ENCODE results near the gene EML2. TPM values are rescaled to one million over a fixed set of nuclear protein-coding genes. Genes with fewer than 3 reads are reported as not detected.

Gene EML2
- total and polyA plus RNA-seq, 10 of the 15 experiments (the other 5 are each of a cell fraction or from before 2014, with no cell fraction given), result 1.6 to 64.0 (median 27.5) TPM

GRCh38 chr19:45638930-45639729 is at the start of gene EML2 (continued):
- TF ChIP-seq ZNF687 (IDR thresholded peaks at IDR 0.05) (no peak), CTCF (IDR thresholded peaks at IDR 0.05 in 2 of 3, conservative IDR thresholded peaks at IDR 0.05 in 1 of 3; ENCODE audit: control insufficient read depth in 2 of 3, extremely low read depth in 1 of 3, insufficient read depth in 1 of 3, low read depth in 3 of 3, low read length in 3 of 3) (peak; percentile 34 to 65 (median 46); a peak in 5 of 6 replicates), RB1 (IDR thresholded peaks at IDR 0.05; ENCODE audit: borderline replicate concordance) (0 out of 2 replicates have a peak, but pooled peaks have one; percentile 33), MEF2B (IDR thresholded peaks at IDR 0.05; ENCODE audit: partially characterized antibody, poor library complexity, severe bottlenecking) (peak; percentile 66), GATAD2B (conservative IDR thresholded peaks at IDR 0.05; ENCODE audit: low read depth) (peak; percentile 79), JUND (IDR thresholded peaks at IDR 0.05; ENCODE audit: low read depth, low read length) (no peak), FOXK2 (IDR thresholded peaks at IDR 0.05) (no peak), JUNB (IDR thresholded peaks at IDR 0.05) (no peak), MYB (IDR thresholded peaks at IDR 0.05; ENCODE audit: borderline replicate concordance, low read depth, low read length) (0 out of 2 replicates have a peak, but pooled peaks have one; percentile 16), NFXL1 (IDR thresholded peaks at IDR 0.05; ENCODE audit: borderline replicate concordance) (no peak), IKZF1 (conservative IDR thresholded peaks at IDR 0.05) (peak; percentile 41; the same call in 1 of the 2 replicates), ZBED1 (IDR thresholded peaks at IDR 0.05; ENCODE audit: borderline replicate concordance) (no peak), NR2F1 (conservative IDR thresholded peaks at IDR 0.05) (peak; percentile 19; the same call in 1 of the 2 replicates), HCFC1 (IDR thresholded peaks at IDR 0.05; ENCODE audit: low read length) (no peak), BHLHE40 (IDR thresholded peaks at IDR 0.05; ENCODE audit: borderline replicate concordance in 1 of 2, low read depth in 2 of 2, low read length in 1 of 2) (peak in 1 of 2 experiments; percentile 40; a peak in 1 of 4 replicates), RFX5 (IDR thresholded peaks at IDR 0.05; ENCODE audit: low read depth, low read length) (no peak), NFYB (IDR thresholded peaks at IDR 0.05; ENCODE audit: insufficient read depth, low read depth, low read length) (no peak), LARP7 (IDR thresholded peaks at IDR 0.05) (0 out of 2 replicates have a peak, but pooled peaks have one; percentile 54), YY1 (IDR thresholded peaks at IDR 0.05; ENCODE audit: low read depth, low read length) (peak; percentile 83), POLR2AphosphoS2 (IDR thresholded peaks at IDR 0.05; ENCODE audit: low read depth, low read length) (no peak), E2F8 (IDR thresholded peaks at IDR 0.05; ENCODE audit: low read depth, partially characterized antibody) (no peak)

Measured in GM12878 (cell line).